ENCODE results near the gene POU6F2.

DNA sequence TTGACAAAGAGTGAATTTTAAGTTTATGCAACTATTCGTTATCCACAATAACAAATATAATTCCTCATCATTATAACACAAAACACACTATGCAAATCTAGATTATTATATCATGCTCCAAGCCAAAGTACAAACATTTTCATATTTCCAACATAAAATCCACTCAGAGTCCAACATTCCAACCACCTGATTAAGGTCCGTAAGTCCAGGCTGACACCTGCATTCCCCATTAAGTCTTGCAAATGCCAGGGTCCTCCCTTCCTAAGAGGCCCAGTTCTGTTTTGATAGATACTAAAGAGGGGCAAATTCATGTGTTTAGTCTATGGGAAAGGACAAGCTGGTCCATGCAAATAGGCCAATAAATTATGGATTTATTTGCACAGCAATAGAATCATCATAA lies 206.1 kb downstream of the POU6F2 start:
- TF ChIP-seq, protein P1, sequence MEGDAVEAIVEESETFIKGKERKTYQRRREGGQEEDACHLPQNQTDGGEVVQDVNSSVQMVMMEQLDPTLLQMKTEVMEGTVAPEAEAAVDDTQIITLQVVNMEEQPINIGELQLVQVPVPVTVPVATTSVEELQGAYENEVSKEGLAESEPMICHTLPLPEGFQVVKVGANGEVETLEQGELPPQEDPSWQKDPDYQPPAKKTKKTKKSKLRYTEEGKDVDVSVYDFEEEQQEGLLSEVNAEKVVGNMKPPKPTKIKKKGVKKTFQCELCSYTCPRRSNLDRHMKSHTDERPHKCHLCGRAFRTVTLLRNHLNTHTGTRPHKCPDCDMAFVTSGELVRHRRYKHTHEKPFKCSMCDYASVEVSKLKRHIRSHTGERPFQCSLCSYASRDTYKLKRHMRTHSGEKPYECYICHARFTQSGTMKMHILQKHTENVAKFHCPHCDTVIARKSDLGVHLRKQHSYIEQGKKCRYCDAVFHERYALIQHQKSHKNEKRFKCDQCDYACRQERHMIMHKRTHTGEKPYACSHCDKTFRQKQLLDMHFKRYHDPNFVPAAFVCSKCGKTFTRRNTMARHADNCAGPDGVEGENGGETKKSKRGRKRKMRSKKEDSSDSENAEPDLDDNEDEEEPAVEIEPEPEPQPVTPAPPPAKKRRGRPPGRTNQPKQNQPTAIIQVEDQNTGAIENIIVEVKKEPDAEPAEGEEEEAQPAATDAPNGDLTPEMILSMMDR (IDR thresholded peaks at IDR 0.05): no peak
- TF ChIP-seq POLR2A (IDR thresholded peaks at IDR 0.05; ENCODE audit: low read depth): no peak
- TF ChIP-seq POLR2AphosphoS5 (IDR thresholded peaks at IDR 0.05): no peak
- TF ChIP-seq EP300 (IDR thresholded peaks at IDR 0.05): no peak
